K562 treated with DMSO at 1 percent for 24 hours (cell line): ENCODE measurements around the gene ERAL1. TPM values are rescaled to one million over a fixed set of nuclear protein-coding genes. Genes with fewer than 3 reads are reported as not detected.

Experiments
- total RNA-seq: library from RNA; unstranded; fragments of 300-600 nt; gene quantifications from 2 replicates; pipeline ENCODE4 v1.2.3, GENCODE V29; 2022; ENCODE audit warnings: low read depth; ENCODE audit not compliant: insufficient read depth

Gene ERAL1
- 115 and 126 TPM in 2 replicates for total RNA-seq

GRCh38 chr17:28854457-28855335 is at the start of gene ERAL1:
Gene ERAL1 (plus strand): TSS chr17:28855016. CDS start chr17:28855035, 19 bp downstream.

GRCh38 chr17:28842282-28843012 is 12.4 kb upstream of the ERAL1 start, which contains the start of gene FAM222B:
Gene FAM222B (minus strand): TSS chr17:28842790. CDS start chr17:28766667, 76,123 bp downstream.

GRCh38 chr17:28896884-28897768 is 42.3 kb downstream of the ERAL1 start, which contains the start of gene FLOT2:
Gene FLOT2 (minus strand): TSS chr17:28897733. CDS start chr17:28897574, 159 bp downstream.

GRCh38 chr17:28902819-28903545 is 48.2 kb downstream of the ERAL1 start, which contains the start of gene DHRS13:
Gene DHRS13 (minus strand): TSS chr17:28903079. CDS start chr17:28902944, 135 bp downstream.

Other genes with a start within 250 kb of the ERAL1 start
- 12.5 and 13.3 TPM in 2 replicates for gene RSKR, start 240.8 kb upstream of the ERAL1 start, total RNA-seq
- gene BLTP2, start 209.9 kb upstream of the ERAL1 start, total RNA-seq: 74.6 and 78.3 TPM in 2 replicates
- 69.7 and 76.5 TPM in 2 replicates for gene SDF2, start 193.1 kb upstream of the ERAL1 start, total RNA-seq
- 70.0 and 74.8 TPM in 2 replicates for gene SUPT6H, start 192.8 kb upstream of the ERAL1 start, total RNA-seq
- gene PROCA1, start 143.1 kb upstream of the ERAL1 start, total RNA-seq: 4.4 and 6.8 TPM in 2 replicates
- 0.23 TPM in 1 of 2 replicates, not detected in the other for gene RAB34, start 137.1 kb upstream of the ERAL1 start, total RNA-seq
- 2,462 and 2,542 TPM in 2 replicates for gene RPL23A, start 135.0 kb upstream of the ERAL1 start, total RNA-seq
- 7.1 and 8.9 TPM in 2 replicates for gene TLCD1, start 128.8 kb upstream of the ERAL1 start, total RNA-seq
- gene NEK8, start 126.2 kb upstream of the ERAL1 start, total RNA-seq: 5.1 and 5.4 TPM in 2 replicates
- 127 and 142 TPM in 2 replicates for gene TRAF4, start 111.0 kb upstream of the ERAL1 start, total RNA-seq
- 32.5 and 34.7 TPM in 2 replicates for gene FAM222B, start 12.2 kb upstream of the ERAL1 start, total RNA-seq
- gene FLOT2, start 42.7 kb downstream of the ERAL1 start, total RNA-seq: 224 and 238 TPM in 2 replicates
- 46.9 and 47.0 TPM in 2 replicates for gene DHRS13, start 48.1 kb downstream of the ERAL1 start, total RNA-seq
- gene PHF12, start 96.5 kb downstream of the ERAL1 start, total RNA-seq: 27.8 and 30.4 TPM in 2 replicates
- gene SEZ6, start 151.0 kb downstream of the ERAL1 start, total RNA-seq: not detected in 2 replicates
- 0.98 and 1.6 TPM in 2 replicates for gene PIPOX, start 188.1 kb downstream of the ERAL1 start, total RNA-seq